Measurements from ENCODE around the gene RAN.
"Not testable (repeated sequence)": the region's sequence is repeated elsewhere in the genome, so short reads cannot be mapped to it uniquely, and the experiment has no call there.

The RAN gene

DNA sequence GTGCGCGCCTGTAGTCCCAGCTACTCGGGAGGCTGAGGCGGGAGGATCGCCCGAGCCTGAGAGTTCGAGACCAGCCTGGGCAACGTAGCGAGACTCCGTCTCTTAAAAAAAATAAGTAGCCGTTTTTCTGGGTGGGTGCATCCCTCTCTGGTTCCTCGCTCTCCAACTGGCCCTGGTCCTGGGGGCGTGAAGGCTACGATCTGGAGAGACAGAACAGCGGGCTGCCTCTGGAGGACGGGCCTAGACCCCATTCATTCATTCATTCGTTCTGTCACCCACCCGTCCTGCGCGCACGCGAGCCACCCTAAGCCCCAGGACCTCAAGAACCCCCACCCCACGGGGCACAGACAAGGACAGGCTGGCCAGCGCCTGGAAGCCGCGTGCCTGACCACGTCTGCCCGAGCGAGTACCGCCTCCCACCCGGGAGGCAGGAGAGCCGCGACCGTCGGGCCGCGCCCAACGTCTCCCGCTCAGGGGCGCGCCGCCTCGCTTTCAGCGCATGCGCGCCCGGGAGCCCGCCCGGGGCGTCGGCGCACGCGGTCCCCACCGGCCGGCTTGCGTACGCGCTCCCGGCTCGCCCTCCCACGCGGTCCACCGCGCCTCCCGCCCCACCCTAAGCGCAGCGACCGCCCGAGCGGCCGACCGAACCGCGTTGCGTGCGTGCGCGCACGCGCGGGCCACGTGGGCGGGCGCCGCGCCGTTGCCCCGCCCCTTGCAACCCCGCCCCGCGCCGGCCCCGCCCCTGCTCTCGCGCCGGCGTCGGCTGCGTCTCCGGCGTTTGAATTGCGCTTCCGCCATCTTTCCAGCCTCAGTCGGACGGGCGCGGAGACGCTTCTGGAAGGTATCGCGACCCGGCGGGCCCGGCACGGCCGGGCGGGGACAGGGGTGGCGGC, at the start of gene RAN:
RAN (plus strand) TSS at position 781 of the 893 bp plus-strand sequence. CDS start 528 bp downstream, outside the sequence.
- peak; percentile 87 to 92 (median 90) for DNase-seq (ENCODE audit: low read depth in 3 of 3, low spot score in 1 of 3)

DNA sequence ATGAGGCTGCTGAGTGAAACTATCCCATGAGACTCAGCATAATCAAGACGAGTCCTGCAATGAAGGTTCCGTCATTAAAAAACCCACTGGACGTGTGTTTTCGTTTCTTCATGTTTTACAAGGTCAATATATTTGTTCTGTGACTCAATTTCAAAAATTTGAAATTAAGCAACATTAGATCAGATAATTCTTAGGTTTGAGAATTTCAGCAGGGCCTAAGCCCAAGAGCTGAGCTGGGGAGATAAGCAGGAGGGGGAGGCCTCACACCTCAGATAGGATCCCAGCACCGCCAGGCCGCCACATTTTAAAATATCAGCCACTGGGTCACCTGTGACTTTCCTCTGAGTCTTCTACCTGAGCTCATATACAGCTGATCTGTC, 46.1 kb upstream of the RAN start:
- no peak for DNase-seq (ENCODE audit: low read depth in 3 of 3, low spot score in 1 of 3)

DNA sequence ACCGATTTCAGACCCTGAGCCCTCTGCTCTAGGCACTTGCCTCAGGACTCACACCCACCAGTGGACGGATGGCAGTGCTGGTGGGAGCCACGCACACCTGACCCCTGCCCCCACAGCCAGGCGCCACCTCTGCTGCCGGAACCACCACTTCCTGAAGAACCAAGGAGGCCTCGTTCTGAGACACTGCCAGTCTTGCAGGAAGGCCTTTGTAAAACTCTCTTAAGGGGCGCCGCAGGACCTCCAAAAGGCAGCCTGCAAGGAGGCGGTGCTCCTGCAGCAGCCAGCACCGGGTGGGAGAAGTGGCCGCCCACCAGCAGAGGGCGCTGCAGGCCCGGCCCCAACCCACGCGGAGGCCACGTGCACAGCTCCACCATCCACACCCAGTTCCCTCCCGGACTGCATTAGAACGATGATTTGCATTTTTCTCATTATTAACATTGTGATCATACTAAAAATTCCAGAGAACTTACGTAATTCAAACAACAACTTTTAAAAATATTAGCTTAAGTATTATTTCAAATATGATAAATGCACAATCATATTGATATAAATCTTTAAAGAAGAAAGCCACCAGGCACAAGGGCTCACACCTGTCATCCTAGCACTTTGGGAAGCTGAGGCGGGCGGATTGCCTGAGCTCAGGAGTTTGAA, 45.6 kb upstream of the RAN start:
- peak in 2 of 3 donors; percentile 51 to 70 for DNase-seq (ENCODE audit: low read depth in 3 of 3, low spot score in 1 of 3)

DNA sequence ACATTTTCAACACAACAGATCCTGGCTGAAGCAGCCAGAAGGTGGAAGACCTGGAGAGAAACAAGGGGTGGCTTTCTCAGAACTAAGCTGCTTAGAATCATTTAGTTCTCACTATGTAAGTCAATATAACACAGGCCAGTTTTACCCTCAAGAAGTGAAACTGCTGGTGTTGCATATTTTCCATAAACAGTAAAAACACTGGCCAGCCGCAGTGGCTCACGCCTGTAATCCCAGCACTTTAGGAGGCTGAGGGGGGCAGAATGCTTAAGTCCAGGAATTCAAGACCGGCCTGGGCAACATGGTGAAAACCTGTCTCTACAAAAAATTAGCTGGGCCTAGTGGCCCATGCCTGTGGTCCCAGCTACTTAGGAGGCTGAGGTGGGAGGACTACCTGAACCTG, 44.4 kb upstream of the RAN start:
- no peak for DNase-seq (ENCODE audit: low read depth in 3 of 3, low spot score in 1 of 3)

DNA sequence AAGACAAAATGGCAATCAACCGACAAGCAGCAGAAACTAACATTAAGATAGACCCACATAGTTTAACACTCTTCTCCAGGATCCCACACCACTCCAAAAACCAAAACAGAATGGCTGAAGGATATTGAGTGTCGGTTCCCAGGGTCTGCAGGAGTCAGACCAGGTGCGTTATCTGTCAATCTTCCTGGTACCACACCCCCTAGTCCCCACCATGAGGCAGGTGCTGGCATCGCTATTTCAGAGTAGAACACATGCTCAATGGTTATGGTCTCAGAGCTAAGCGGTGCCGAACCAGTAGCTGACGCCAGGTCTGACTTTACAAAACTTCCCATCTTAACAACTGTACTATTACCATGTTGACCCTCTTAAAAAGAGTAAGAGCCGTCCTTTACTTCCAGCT, 43.0 kb upstream of the RAN start:
- DNase-seq (ENCODE audit: low read depth in 3 of 3, low spot score in 1 of 3) = no peak

DNA sequence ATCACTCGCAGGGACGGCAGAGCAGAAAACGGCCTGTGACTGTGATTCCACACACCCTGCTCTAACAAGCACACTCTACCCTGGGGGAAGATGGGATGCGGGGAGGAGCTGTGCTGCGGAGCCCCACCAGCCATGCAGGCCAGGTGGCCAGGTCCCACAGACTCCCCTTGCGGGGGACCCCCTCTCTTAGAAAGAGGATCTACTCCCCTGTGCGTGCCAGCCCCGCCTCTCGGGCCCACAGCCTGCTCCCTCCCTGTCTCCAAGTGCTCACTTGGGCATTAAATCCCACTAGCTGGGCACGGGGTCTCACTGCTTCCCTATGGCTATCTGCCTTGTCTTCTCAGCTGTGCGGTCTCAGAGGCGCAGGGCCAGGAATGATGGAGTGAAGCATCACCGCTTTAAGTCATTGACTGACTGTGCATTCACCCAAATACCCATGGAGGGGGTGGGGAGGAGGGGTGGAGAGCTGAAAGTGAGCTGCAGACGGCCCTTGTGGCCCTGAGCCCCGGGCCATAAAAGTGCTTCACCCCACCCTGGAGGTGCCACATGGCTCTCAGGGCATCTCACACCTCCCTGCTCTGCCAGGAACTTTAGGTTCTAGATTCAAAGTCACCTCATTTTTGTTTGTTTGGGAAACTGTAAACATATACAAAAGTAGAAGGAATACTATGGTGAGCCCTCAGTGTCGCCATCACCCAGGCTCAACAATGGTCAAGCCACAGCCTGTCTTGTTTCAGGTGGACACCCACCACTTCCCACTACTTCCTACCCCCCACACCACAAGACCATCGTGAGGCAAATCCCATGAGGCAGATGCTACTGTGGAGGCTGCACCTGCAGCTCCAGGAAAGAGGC, 42.2 kb upstream of the RAN start:
- no peak for DNase-seq (ENCODE audit: low read depth in 3 of 3, low spot score in 1 of 3)

DNA sequence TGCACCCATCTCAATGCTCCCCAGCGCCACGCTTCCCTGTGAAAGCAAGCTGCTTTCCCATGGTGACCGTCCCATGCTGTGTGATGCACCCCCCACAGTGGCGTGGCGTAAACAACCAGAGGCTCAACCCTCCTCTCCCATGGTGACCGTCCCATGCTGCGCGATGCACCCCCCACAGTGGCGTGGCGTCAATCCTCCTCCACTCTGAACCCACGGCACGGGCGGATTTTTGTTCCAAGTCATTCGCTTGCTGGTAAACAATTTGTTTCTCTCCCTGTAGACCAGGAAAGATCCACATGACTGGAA, 41.7 kb upstream of the RAN start:
- DNase-seq (ENCODE audit: low read depth in 3 of 3, low spot score in 1 of 3) = no peak

DNA sequence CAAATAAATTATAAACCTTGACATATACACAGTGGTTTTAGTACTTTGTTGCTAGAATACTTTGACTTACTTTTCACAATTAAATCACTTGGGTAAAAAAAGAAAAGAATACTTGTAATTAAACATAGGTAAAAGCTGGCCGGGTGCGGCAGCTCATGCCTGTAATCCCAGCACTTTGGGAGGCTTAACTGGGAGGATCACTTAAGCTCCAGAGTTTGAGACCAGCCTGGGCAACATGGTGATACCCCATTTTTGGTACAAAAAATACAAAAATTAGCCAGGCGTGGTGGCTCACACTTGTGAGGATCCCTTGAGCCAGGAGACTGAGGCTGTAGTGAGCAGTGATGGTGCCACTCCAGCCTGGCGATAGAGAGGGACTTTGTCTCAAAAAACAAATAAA, 40.6 kb upstream of the RAN start:
- no peak for DNase-seq (ENCODE audit: low read depth in 3 of 3, low spot score in 1 of 3)

DNA sequence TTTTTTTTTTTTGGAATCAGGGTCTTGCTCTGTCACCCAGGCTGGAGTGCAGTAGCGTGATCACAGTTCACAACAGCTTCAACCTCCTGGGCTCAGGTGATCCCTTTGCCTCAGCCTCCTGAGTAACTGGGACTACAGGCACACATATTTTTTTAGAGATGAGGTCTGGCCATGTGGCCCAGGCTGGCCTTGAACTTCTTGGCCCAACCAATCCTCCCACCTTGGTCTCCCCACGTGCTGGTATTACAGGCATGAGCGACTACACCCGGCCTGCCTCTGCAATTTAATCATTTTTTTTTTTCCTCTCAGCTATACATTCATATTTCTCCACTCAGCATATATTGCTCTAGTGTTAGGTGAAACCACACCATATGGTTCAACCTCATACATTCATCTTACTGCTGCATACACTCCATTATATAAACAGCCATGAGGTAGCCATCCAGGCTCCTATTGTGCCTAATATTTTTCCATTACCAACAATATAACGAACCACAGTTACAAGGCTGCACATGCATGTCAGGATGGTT, 39.9 kb upstream of the RAN start:
- no peak for DNase-seq (ENCODE audit: low read depth in 3 of 3, low spot score in 1 of 3)

DNA sequence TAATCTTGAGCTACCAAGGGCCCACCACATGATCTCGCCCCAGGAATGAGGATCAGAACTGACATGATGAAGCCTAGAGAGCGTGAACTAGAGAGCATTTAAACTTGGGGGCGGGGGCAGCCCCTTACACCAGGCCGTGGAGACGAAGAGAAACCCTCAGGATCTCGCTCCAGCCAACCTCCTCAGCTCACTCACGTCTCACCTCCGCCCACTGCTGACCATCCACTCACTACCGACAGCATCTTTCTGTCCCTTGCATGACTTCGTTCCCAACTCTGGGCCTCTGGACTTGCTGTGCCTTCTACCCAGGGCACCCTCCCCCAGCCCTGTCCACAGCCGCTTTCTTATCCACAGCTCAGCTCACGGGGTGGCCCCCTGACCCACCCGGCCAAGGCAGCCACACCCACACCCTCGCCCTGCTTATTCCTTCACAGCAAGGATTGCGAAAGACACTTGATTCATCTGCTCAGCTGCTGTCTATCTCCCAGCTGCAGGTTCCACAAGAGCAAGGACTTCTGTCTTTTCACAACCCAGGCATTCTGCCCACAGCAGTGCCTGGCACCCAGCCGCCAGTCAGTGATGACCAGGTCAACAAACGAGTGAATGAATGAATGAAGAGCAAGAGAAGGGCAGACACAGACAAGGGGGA, 39.2 kb upstream of the RAN start:
- DNase-seq (ENCODE audit: low read depth in 3 of 3, low spot score in 1 of 3) = no peak

DNA sequence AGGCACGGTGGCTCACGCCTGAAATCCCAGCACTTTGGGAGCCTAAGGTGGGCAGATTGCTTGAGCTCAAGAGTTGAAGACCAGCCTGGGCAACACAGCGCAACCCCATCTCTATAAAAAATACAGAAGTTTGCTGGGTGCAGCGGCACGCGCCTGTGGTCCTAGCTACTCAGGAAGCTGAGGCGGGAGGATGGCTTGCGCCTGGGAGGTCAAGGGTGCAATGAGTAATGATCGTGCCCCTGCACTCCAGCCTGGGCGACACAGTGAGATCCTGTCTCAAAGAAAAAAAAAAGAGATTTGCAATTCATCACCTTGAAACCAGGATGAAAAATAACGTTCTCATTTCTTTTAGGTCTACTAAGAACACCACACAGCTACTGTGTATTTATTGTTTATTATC, 36.9 kb upstream of the RAN start:
- no peak for DNase-seq (ENCODE audit: low read depth in 3 of 3, low spot score in 1 of 3)

DNA sequence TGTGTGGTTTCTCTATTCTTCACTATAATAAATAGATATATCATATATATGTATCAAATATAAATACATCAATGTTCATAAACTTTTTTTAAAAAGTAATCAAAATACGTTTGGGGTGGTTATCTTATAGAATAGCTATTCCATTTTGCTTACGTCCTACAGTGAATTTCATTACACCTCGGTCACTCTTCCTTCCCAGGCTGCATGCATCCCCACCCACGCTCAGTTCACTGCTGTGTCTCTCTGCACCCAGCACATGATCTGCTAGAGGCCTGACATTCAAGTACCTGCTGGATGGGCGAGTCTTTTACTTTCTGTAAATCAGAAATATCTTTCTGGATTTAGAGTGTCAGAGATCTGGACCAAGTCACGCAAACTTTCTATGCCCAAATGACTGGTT, 36.4 kb upstream of the RAN start:
- no peak for DNase-seq (ENCODE audit: low read depth in 3 of 3, low spot score in 1 of 3)

DNA sequence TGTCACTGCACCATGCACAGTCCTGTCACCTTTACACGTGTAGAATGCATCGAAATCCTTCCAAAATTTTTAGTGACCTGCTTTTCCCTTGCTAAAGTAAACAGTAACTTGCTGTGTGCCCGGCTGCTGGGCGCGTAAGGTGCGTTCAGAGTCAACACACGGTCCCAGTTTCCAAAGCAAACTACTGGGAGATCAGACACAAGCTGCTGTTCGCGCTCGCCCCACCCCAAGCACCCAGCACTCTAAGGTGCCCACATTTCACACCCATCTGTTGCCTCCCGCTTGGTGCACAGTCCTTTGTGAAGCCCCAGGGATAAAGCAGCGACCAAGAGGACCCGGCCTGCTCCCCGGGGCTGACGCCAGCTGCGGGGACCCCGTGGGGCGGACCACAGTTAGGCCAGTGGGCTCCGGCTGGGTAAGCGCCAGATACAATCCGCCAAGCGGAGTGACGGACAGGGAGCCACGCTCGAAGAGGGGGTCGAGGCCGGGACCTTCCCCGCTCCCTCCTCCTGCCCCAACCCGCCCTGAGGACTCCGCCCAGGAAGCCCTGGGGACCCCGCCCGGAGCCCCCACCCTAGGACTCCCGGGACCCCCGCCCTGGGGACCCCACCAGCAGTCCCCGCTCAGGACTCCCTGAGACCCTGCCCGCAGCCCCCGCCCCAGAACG, 33.4 kb upstream of the RAN start:
- peak in 1 of 3 donors; percentile 8 for DNase-seq (ENCODE audit: low read depth in 3 of 3, low spot score in 1 of 3)

DNA sequence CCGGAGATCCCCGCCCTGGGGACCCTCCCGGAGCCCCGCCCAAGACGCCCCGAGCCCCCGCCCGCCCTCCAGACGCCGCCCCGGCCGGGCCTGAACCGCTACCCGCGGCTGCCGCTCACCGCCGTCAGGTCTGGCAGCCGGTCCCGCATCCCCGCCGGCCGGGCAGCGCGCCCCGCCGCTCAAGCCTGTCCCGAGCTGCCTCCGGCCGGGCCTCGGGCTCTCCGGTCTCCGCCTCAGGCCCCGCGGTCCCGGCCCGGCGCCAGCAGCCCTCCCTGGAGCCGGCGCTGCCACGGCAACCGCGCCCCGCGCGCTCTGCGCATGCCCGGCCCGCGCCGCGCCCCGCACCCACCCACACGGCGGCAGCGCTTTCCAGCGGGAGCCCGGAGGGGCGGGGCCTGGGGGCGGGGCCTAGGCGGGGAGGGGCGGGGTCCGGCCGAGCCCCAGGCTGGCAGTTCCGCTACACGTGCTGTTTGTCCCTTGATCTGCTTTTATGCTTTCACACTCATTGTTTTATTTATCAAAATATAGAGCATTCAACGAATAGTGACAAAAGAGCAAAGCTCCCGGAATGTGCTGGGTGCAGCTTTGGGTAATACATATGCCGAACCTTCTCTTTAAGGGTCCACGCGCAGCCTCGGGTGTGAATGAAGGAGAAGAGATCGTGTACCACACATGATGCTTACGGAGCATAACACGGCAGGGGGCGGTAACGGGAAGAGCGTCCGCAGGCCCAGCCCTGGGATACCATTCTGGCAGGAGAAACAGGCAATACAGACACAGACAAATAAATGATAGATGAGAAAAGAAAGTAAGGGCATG, 32.7 kb upstream of the RAN start, which contains the start of gene STX2:
STX2 (minus strand) TSS at position 300 of the 819 bp plus-strand sequence; CDS start at position 149, 151 bp downstream.
- DNase-seq (ENCODE audit: low read depth in 3 of 3, low spot score in 1 of 3) = peak; percentile 70 to 91 (median 80)

DNA sequence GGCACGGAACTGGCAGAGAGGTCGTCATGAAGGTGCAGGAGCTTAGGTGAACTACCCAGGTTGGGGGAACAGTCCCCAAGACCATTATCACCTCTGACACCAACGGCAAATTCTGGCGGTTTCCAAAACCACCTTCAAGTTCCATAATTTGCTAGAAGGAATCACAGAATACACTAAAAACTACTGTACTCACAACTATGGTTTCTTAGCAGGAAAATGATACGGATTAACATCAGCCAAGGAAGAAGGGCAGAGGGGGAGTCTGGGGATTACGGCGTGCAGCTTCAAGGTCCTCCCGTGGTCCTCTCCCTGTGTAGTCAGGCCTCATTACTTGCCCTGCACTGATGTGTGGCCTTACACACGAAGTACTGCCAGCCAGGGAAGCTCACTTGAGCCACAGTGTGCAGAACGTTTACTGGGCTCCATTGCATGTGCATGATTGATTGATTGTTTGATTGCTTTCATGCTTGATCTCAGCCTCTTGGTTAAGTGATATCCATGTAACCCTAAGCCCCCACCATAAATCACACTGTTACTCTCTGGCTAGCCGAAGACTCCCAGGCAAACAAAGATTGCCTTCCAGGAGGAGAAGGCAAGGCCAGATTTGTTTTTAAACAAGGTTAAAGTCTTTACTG, 32.0 kb upstream of the RAN start:
- no peak for DNase-seq (ENCODE audit: low read depth in 3 of 3, low spot score in 1 of 3)

DNA sequence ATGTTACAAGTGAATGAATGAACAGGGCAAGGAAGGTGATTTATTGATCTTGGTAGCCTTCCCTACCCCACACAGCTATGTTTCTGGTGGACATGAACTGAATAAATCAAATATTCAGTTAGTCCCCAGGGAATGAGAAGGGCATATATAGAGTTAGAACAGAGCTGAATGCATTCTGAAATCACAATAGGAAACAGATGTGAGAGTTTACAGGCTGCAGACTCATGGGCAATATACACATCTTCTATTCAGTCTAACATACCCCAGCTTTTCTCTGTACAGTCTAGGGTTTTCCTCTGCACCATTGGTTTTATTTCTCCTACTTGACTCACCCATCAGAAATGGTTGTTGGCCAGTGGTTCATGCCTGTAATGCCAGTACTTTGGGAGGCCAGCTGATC, 25.5 kb upstream of the RAN start:
- no peak for DNase-seq (ENCODE audit: low read depth in 3 of 3, low spot score in 1 of 3)

DNA sequence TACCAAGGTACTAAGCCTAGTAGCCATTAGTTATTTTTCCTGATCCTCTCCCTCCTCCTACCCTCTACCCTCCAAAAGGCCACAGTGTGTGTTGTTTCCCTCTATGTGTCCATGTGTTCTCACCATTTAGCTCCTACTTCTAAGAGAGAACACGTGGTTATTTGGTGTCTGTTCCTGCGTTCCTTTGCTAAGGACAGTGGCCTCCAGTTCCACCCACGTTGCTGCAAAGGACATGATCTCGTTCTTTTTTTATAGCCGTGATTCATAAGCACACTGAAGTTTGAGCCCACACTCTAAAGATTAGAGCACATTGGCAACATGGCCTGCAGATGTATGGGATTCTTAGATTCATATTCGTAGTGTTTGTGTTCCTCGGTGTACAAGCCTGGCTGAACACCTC, 24.8 kb upstream of the RAN start:
- no peak for DNase-seq (ENCODE audit: low read depth in 3 of 3, low spot score in 1 of 3)

DNA sequence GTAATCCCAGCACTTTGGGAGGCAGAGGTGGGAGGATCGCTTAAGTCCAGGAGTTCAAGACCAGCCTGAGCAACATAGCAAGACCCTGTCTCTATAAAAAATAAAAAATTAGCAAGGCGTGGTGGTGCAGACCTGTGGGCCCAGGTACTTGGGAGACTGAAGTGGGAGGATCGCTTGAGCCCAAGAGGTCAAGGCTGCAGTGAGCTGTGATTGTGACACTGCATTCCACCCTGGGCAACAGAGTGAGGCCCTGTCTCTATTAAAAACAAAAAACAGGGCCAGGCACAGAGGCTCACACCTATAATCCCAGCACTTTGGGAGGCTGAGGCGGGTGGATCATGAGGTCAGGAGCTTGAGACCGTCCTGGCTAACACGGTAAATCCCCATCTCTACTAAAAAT, 23.8 kb upstream of the RAN start:
- not testable (repeated sequence) for DNase-seq (ENCODE audit: low read depth in 3 of 3, low spot score in 1 of 3)

DNA sequence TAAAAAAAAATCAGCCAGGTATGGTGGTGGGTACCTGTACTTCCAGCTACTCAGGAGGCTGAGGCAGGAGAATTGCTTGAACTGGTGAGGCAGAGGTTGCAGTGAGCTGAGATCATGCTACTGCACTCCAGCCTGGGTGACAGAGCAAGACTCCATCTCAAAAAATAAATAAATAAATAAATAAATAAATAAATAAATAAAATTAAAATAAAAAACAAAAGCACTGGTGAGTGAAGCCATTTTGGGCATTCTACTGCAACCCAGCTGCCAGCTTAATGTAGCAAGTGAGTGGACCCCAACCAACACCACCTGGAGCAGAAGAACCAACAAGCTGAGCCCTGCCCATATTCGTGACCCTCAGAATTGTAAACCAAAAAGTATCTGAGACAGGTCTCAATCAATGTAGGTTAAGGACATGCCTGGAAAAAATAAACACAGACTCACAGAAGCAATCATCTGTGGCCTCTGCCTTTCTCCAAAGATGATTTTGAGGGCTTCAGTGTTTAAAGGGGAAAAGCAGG, 23.0 kb upstream of the RAN start:
- DNase-seq (ENCODE audit: low read depth in 3 of 3, low spot score in 1 of 3) = not testable (repeated sequence)

Data from stimulated activated CD4-positive, alpha-beta T cell treated with anti-CD3 and anti-CD28 coated beads, TNF-alpha, amount 100 ng/mL, for 1 hour (primary cell).